Measurements from ENCODE around the gene EXOG. TPM values are rescaled to one million over a fixed set of nuclear protein-coding genes. Genes with fewer than 3 reads are reported as not detected.

EXOG gene
- total and polyA plus RNA-seq, 10 of the 15 experiments (the other 5 are each of a cell fraction or from before 2014, with no cell fraction given), result 7.8 to 20.9 (median 19.6) TPM

DNA sequence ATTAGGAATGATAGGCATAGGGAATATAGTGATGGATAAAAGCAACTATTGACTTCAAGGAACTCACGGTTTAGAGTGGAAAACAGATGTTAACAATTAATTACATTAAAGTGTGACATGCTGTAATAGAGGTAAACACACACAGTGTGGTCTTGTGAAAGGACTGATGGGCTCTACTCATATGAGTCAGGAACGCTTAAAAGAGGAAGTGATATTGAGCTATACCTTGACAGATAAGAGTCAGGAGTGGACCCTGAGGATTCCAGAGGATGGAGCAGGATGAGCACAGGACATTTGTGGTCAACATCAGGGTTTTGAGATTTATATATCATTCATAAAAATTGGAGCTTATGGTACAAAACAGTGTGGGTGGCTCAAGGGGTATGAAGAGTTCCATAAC is 11.0 kb downstream of the EXOG start (continued):
- TF ChIP-seq, protein P1, sequence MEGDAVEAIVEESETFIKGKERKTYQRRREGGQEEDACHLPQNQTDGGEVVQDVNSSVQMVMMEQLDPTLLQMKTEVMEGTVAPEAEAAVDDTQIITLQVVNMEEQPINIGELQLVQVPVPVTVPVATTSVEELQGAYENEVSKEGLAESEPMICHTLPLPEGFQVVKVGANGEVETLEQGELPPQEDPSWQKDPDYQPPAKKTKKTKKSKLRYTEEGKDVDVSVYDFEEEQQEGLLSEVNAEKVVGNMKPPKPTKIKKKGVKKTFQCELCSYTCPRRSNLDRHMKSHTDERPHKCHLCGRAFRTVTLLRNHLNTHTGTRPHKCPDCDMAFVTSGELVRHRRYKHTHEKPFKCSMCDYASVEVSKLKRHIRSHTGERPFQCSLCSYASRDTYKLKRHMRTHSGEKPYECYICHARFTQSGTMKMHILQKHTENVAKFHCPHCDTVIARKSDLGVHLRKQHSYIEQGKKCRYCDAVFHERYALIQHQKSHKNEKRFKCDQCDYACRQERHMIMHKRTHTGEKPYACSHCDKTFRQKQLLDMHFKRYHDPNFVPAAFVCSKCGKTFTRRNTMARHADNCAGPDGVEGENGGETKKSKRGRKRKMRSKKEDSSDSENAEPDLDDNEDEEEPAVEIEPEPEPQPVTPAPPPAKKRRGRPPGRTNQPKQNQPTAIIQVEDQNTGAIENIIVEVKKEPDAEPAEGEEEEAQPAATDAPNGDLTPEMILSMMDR (IDR thresholded peaks at IDR 0.05 in 2 of 3, conservative IDR thresholded peaks at IDR 0.05 in 1 of 3; ENCODE audit: control insufficient read depth in 2 of 3, extremely low read depth in 1 of 3, insufficient read depth in 1 of 3, low read depth in 3 of 3, low read length in 3 of 3), result no peak
- TF ChIP-seq CHD1 (IDR thresholded peaks at IDR 0.05; ENCODE audit: low read depth, low read length) (no peak), POU2F2 (IDR thresholded peaks at IDR 0.05; ENCODE audit: borderline replicate concordance, low read depth, low read length) (no peak), ATF7 (IDR thresholded peaks at IDR 0.05; ENCODE audit: low read depth) (peak; percentile 70), ZNF274 (IDR thresholded peaks at IDR 0.05; ENCODE audit: insufficient read depth, insufficient read length) (no peak), MYC (IDR thresholded peaks at IDR 0.05; ENCODE audit: insufficient read depth, insufficient read length, insufficient replicate concordance, low read length, severe bottlenecking) (no peak), NKRF (conservative IDR thresholded peaks at IDR 0.05) (no peak), SMARCA5 (IDR thresholded peaks at IDR 0.05) (no peak), BCLAF1 (IDR thresholded peaks at IDR 0.05) (no peak), MTA3 (IDR thresholded peaks at IDR 0.05; ENCODE audit: borderline replicate concordance, low read length) (no peak), HDAC6 (IDR thresholded peaks at IDR 0.05; ENCODE audit: unreplicated experiment) (no peak), CHD4 (IDR thresholded peaks at IDR 0.05) (no peak), KLF5 (IDR thresholded peaks at IDR 0.05; ENCODE audit: partially characterized antibody) (no peak), PAX5 (IDR thresholded peaks at IDR 0.05; ENCODE audit: borderline replicate concordance, low read depth, low read length) (0 out of 2 replicates have a peak, but pooled peaks have one; percentile 35), NRF1 (conservative IDR thresholded peaks at IDR 0.05; ENCODE audit: low read depth, low read length) (no peak), ESRRA (IDR thresholded peaks at IDR 0.05; ENCODE audit: low read length) (no peak), BMI1 (IDR thresholded peaks at IDR 0.05; ENCODE audit: borderline replicate concordance) (peak; percentile 68; the same call in 1 of the 2 replicates)
- TF ChIP-seq, protein P2, sequence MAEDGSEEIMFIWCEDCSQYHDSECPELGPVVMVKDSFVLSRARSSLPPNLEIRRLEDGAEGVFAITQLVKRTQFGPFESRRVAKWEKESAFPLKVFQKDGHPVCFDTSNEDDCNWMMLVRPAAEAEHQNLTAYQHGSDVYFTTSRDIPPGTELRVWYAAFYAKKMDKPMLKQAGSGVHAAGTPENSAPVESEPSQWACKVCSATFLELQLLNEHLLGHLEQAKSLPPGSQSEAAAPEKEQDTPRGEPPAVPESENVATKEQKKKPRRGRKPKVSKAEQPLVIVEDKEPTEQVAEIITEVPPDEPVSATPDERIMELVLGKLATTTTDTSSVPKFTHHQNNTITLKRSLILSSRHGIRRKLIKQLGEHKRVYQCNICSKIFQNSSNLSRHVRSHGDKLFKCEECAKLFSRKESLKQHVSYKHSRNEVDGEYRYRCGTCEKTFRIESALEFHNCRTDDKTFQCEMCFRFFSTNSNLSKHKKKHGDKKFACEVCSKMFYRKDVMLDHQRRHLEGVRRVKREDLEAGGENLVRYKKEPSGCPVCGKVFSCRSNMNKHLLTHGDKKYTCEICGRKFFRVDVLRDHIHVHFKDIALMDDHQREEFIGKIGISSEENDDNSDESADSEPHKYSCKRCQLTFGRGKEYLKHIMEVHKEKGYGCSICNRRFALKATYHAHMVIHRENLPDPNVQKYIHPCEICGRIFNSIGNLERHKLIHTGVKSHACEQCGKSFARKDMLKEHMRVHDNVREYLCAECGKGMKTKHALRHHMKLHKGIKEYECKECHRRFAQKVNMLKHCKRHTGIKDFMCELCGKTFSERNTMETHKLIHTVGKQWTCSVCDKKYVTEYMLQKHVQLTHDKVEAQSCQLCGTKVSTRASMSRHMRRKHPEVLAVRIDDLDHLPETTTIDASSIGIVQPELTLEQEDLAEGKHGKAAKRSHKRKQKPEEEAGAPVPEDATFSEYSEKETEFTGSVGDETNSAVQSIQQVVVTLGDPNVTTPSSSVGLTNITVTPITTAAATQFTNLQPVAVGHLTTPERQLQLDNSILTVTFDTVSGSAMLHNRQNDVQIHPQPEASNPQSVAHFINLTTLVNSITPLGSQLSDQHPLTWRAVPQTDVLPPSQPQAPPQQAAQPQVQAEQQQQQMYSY (CRISPR knock-in tag; IDR thresholded peaks at IDR 0.05), result no peak
- TF ChIP-seq, protein P3, sequence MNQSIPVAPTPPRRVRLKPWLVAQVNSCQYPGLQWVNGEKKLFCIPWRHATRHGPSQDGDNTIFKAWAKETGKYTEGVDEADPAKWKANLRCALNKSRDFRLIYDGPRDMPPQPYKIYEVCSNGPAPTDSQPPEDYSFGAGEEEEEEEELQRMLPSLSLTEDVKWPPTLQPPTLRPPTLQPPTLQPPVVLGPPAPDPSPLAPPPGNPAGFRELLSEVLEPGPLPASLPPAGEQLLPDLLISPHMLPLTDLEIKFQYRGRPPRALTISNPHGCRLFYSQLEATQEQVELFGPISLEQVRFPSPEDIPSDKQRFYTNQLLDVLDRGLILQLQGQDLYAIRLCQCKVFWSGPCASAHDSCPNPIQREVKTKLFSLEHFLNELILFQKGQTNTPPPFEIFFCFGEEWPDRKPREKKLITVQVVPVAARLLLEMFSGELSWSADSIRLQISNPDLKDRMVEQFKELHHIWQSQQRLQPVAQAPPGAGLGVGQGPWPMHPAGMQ (IDR thresholded peaks at IDR 0.05; ENCODE audit: borderline replicate concordance), result no peak
